Measurements from ENCODE around the gene TRAPPC12.
A peak's percentile ranks its signal among the peaks of the same experiment; 100 is the strongest.

The TRAPPC12 gene

GRCh38 chr2:3483227-3483985 is 103.9 kb downstream of the TRAPPC12 start:
- Histone ChIP-seq H3K9me3 (ENCODE audit: control insufficient read depth in 1 of 2, low read length in 2 of 2) (no peaks in the 10 kb centered on the region), H3K36me3 (ENCODE audit: control insufficient read depth in 1 of 2, insufficient read depth in 2 of 2, low read length in 2 of 2) (peaks cover 12 to 24% of the 10 kb centered on the region in 2 donors), H3K27me3 (ENCODE audit: control insufficient read depth in 1 of 2, insufficient read depth in 2 of 2, low read length in 2 of 2) (no peaks in the 10 kb centered on the region), H3K4me3 (ENCODE audit: low read depth in 1 of 2, low read length in 2 of 2) (no peak overlapping the region), H3K9ac (ENCODE audit: low read depth in 1 of 2, low read length in 2 of 2) (no peak overlapping the region), H3K27ac (ENCODE audit: low read depth, low read length) (no peak overlapping the region), H3K4me1 (ENCODE audit: control insufficient read depth in 1 of 2, insufficient read depth in 2 of 2, low read length in 2 of 2) (peaks cover 6 to 8% of the 10 kb centered on the region in 2 donors)

- Histone ChIP-seq H3K4me1 (ENCODE audit: control insufficient read depth in 1 of 2, insufficient read depth in 2 of 2, low read length in 2 of 2) (peaks cover 6 to 8% of the 10 kb centered on the region in 2 donors), H3K36me3 (ENCODE audit: control insufficient read depth in 1 of 2, insufficient read depth in 2 of 2, low read length in 2 of 2) (peaks cover 11 to 17% of the 10 kb centered on the region in 2 donors), H3K9ac (ENCODE audit: low read depth in 1 of 2, low read length in 2 of 2) (no peak overlapping the region)
Measured at GRCh38 chr2:3483986-3484960, 104.8 kb downstream of the TRAPPC12 start.

GRCh38 chr2:3485166-3485565 is 105.7 kb downstream of the TRAPPC12 start:
- H3K36me3 ChIP-seq (ENCODE audit: control insufficient read depth in 1 of 2, insufficient read depth in 2 of 2, low read length in 2 of 2): peaks cover 5 to 9% of the 10 kb centered on the region in 2 donors
- no peaks in the 10 kb centered on the region for H3K27me3 ChIP-seq (ENCODE audit: control insufficient read depth in 1 of 2, insufficient read depth in 2 of 2, low read length in 2 of 2)
- H3K9ac ChIP-seq (ENCODE audit: low read depth in 1 of 2, low read length in 2 of 2): no peak overlapping the region
- H3K9me3 ChIP-seq (ENCODE audit: control insufficient read depth in 1 of 2, low read length in 2 of 2): no peaks in the 10 kb centered on the region
- H3K27ac ChIP-seq (ENCODE audit: low read depth, low read length): no peak overlapping the region
- H3K4me1 ChIP-seq (ENCODE audit: control insufficient read depth in 1 of 2, insufficient read depth in 2 of 2, low read length in 2 of 2): peaks cover 3 to 4% of the 10 kb centered on the region in 2 donors
- no peak overlapping the region for H3K4me3 ChIP-seq (ENCODE audit: low read depth in 1 of 2, low read length in 2 of 2)

More at GRCh38 chr2:3483986-3484960, 104.8 kb downstream of the TRAPPC12 start:
- Histone ChIP-seq H3K27ac (ENCODE audit: low read depth, low read length) (no peak overlapping the region), H3K27me3 (ENCODE audit: control insufficient read depth in 1 of 2, insufficient read depth in 2 of 2, low read length in 2 of 2) (no peaks in the 10 kb centered on the region), H3K9me3 (ENCODE audit: control insufficient read depth in 1 of 2, low read length in 2 of 2) (no peaks in the 10 kb centered on the region), H3K4me3 (ENCODE audit: low read depth in 1 of 2, low read length in 2 of 2) (no peak overlapping the region)

- no peak overlapping the region for H3K9ac ChIP-seq (ENCODE audit: low read depth in 1 of 2, low read length in 2 of 2)
- H3K4me3 ChIP-seq (ENCODE audit: low read depth in 1 of 2, low read length in 2 of 2): no peak overlapping the region
- H3K9me3 ChIP-seq (ENCODE audit: control insufficient read depth in 1 of 2, low read length in 2 of 2): no peaks in the 10 kb centered on the region
- H3K36me3 ChIP-seq (ENCODE audit: control insufficient read depth in 1 of 2, insufficient read depth in 2 of 2, low read length in 2 of 2): peaks cover 5 to 9% of the 10 kb centered on the region in 2 donors
- no peaks in the 10 kb centered on the region for H3K4me1 ChIP-seq (ENCODE audit: control insufficient read depth in 1 of 2, insufficient read depth in 2 of 2, low read length in 2 of 2)
- H3K27me3 ChIP-seq (ENCODE audit: control insufficient read depth in 1 of 2, insufficient read depth in 2 of 2, low read length in 2 of 2): no peaks in the 10 kb centered on the region
- no peak overlapping the region for H3K27ac ChIP-seq (ENCODE audit: low read depth, low read length)
Measured at GRCh38 chr2:3486047-3487027, 106.8 kb downstream of the TRAPPC12 start.

- no peak overlapping the region for H3K9ac ChIP-seq (ENCODE audit: low read depth in 1 of 2, low read length in 2 of 2)
- no peak overlapping the region for H3K4me3 ChIP-seq (ENCODE audit: low read depth in 1 of 2, low read length in 2 of 2)
- H3K4me1 ChIP-seq (ENCODE audit: control insufficient read depth in 1 of 2, insufficient read depth in 2 of 2, low read length in 2 of 2): no peaks in the 10 kb centered on the region
- H3K36me3 ChIP-seq (ENCODE audit: control insufficient read depth in 1 of 2, insufficient read depth in 2 of 2, low read length in 2 of 2): peaks cover 2 to 6% of the 10 kb centered on the region in 2 donors
- H3K27me3 ChIP-seq (ENCODE audit: control insufficient read depth in 1 of 2, insufficient read depth in 2 of 2, low read length in 2 of 2): no peaks in the 10 kb centered on the region
- H3K9me3 ChIP-seq (ENCODE audit: control insufficient read depth in 1 of 2, low read length in 2 of 2): no peaks in the 10 kb centered on the region
- no peak overlapping the region for H3K27ac ChIP-seq (ENCODE audit: low read depth, low read length)
Measured at GRCh38 chr2:3487028-3487425, 107.5 kb downstream of the TRAPPC12 start.

GRCh38 chr2:3487432-3487831 is 107.9 kb downstream of the TRAPPC12 start:
- Histone ChIP-seq H3K4me3 (ENCODE audit: low read depth in 1 of 2, low read length in 2 of 2) (no peak overlapping the region), H3K36me3 (ENCODE audit: control insufficient read depth in 1 of 2, insufficient read depth in 2 of 2, low read length in 2 of 2) (peaks cover 0 to 2% of the 10 kb centered on the region in 2 donors), H3K4me1 (ENCODE audit: control insufficient read depth in 1 of 2, insufficient read depth in 2 of 2, low read length in 2 of 2) (no peaks in the 10 kb centered on the region), H3K9me3 (ENCODE audit: control insufficient read depth in 1 of 2, low read length in 2 of 2) (no peaks in the 10 kb centered on the region), H3K27ac (ENCODE audit: low read depth, low read length) (no peak overlapping the region), H3K27me3 (ENCODE audit: control insufficient read depth in 1 of 2, insufficient read depth in 2 of 2, low read length in 2 of 2) (no peaks in the 10 kb centered on the region), H3K9ac (ENCODE audit: low read depth in 1 of 2, low read length in 2 of 2) (no peak overlapping the region)

GRCh38 chr2:3488061-3488531 is 108.6 kb downstream of the TRAPPC12 start:
- Histone ChIP-seq H3K9ac (ENCODE audit: low read depth in 1 of 2, low read length in 2 of 2) (no peak overlapping the region), H3K4me1 (ENCODE audit: control insufficient read depth in 1 of 2, insufficient read depth in 2 of 2, low read length in 2 of 2) (no peaks in the 10 kb centered on the region)

GRCh38 chr2:3488855-3489763 is 109.6 kb downstream of the TRAPPC12 start:
- Histone ChIP-seq H3K4me3 (ENCODE audit: low read depth in 1 of 2, low read length in 2 of 2) (peak overlapping the region in 1 of 2 donors; percentile 13), H3K36me3 (ENCODE audit: control insufficient read depth in 1 of 2, insufficient read depth in 2 of 2, low read length in 2 of 2) (no peaks in the 10 kb centered on the region), H3K27me3 (ENCODE audit: control insufficient read depth in 1 of 2, insufficient read depth in 2 of 2, low read length in 2 of 2) (no peaks in the 10 kb centered on the region), H3K4me1 (ENCODE audit: control insufficient read depth in 1 of 2, insufficient read depth in 2 of 2, low read length in 2 of 2) (no peaks in the 10 kb centered on the region), H3K9ac (ENCODE audit: low read depth in 1 of 2, low read length in 2 of 2) (no peak overlapping the region), H3K9me3 (ENCODE audit: control insufficient read depth in 1 of 2, low read length in 2 of 2) (no peaks in the 10 kb centered on the region), H3K27ac (ENCODE audit: low read depth, low read length) (no peak overlapping the region)

More at GRCh38 chr2:3488061-3488531, 108.6 kb downstream of the TRAPPC12 start:
- Histone ChIP-seq H3K27ac (ENCODE audit: low read depth, low read length) (no peak overlapping the region), H3K9me3 (ENCODE audit: control insufficient read depth in 1 of 2, low read length in 2 of 2) (no peaks in the 10 kb centered on the region), H3K36me3 (ENCODE audit: control insufficient read depth in 1 of 2, insufficient read depth in 2 of 2, low read length in 2 of 2) (no peaks in the 10 kb centered on the region), H3K27me3 (ENCODE audit: control insufficient read depth in 1 of 2, insufficient read depth in 2 of 2, low read length in 2 of 2) (no peaks in the 10 kb centered on the region), H3K4me3 (ENCODE audit: low read depth in 1 of 2, low read length in 2 of 2) (no peak overlapping the region)

GRCh38 chr2:3489764-3490115 is 110.2 kb downstream of the TRAPPC12 start:
- no peaks in the 10 kb centered on the region for H3K4me1 ChIP-seq (ENCODE audit: control insufficient read depth in 1 of 2, insufficient read depth in 2 of 2, low read length in 2 of 2)
- H3K9me3 ChIP-seq (ENCODE audit: control insufficient read depth in 1 of 2, low read length in 2 of 2): no peaks in the 10 kb centered on the region
- no peak overlapping the region for H3K9ac ChIP-seq (ENCODE audit: low read depth in 1 of 2, low read length in 2 of 2)
- no peaks in the 10 kb centered on the region for H3K27me3 ChIP-seq (ENCODE audit: control insufficient read depth in 1 of 2, insufficient read depth in 2 of 2, low read length in 2 of 2)
- H3K36me3 ChIP-seq (ENCODE audit: control insufficient read depth in 1 of 2, insufficient read depth in 2 of 2, low read length in 2 of 2): no peaks in the 10 kb centered on the region
- no peak overlapping the region for H3K4me3 ChIP-seq (ENCODE audit: low read depth in 1 of 2, low read length in 2 of 2)
- no peak overlapping the region for H3K27ac ChIP-seq (ENCODE audit: low read depth, low read length)
